Fibroblast of gingiva (primary cell): Measurements from ENCODE around the gene ACLY.
"Not testable (repeated sequence)": the region's sequence is repeated elsewhere in the genome, so short reads cannot be mapped to it uniquely, and the experiment has no call there.

Source experiments
- DNase-seq: peaks from one replicate; pipeline ENCODE4 v3.0.0-alpha.2; 2011; ENCODE audit warnings: low read depth

Gene ACLY

DNA sequence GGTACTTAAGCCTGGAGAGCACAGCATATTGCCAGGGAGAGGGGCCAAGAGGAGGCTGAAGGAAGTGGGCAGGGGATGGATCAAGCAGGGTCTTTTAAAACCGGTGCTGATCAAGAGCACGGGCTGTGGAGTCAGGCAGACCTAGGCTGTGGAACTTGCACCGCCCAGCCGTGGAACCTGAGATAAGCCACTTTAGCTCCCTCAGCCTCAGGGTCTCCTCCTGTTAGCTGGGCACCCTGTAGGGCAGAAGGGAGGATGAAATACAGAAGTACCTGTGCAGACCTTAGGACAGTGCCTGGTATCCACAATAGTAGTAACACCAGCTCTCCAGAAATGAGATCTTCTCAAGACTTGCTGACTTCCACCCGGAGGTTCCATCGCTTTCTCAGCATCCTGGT lies 20.9 kb upstream of the ACLY start:
- no peak for DNase-seq

- DNase-seq = no peak
Measured at GRCh38 chr17:41939044-41939692, 20.4 kb upstream of the ACLY start.

DNA sequence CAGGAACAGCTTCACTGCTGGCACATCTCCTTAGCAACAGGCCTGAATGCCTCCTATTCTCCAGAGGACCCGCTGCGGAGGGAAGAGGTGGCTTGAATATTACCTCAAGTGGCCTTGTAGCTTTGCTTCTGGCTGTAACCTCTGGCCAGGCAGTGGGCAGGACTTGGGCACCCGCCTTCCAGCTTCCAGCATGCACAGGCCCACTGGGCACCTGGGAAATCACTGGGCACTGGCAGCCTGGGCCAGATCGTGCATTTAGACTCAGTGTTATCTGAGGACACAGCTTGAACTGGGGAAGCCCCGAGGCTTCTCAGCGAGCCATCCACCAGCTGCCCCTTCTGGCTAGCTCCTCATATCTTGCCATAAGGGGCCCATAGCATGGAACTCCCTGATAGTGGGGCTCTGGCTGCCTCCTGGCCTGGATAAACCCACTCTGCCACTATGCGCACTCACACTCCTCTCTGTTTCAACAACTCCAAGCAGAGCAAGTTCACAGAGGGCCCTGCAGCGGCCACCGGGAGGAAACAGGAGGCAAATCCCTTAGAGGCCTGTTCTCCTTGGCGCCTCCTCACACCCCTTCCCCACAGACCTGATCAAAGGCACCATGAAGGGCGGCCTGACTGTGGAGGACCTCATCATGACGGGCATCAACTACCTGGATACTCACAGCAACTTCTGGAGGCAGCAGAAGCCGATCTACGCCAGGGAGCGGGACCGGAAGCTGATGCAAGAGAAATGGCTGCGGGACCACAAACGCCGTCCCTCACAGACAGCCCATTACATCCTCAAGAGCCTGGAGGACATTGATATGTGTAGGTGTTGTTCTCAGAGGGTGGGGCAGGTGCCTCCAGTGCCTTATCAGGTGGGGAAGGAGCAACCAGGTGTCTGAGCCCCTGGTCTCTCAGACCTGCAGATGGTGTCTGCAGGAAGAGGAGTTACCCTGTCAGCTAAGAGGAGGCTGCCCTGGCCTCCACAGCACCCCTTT lies 19.5 kb upstream of the ACLY start:
- DNase-seq = no peak

DNA sequence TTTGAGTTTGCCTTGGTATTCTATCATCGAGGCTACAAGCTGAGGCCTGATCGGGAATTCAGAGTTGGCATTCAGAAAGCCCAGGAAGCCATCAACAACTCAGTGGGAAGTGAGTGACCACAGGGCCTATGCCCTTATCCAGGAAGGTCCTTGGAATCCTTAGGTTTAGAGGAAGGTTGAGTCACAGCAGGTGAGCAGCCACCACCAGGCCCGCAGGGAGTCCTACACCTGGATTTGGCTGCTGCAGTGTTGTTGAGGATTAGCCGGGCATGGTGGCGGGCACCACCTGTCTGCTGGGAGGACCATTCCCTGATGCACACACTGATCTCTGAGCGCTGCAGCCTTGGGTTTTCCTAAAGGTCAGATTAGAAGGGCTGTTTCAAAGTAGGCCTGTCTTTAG lies 16.9 kb upstream of the ACLY start:
- DNase-seq = no peak

DNA sequence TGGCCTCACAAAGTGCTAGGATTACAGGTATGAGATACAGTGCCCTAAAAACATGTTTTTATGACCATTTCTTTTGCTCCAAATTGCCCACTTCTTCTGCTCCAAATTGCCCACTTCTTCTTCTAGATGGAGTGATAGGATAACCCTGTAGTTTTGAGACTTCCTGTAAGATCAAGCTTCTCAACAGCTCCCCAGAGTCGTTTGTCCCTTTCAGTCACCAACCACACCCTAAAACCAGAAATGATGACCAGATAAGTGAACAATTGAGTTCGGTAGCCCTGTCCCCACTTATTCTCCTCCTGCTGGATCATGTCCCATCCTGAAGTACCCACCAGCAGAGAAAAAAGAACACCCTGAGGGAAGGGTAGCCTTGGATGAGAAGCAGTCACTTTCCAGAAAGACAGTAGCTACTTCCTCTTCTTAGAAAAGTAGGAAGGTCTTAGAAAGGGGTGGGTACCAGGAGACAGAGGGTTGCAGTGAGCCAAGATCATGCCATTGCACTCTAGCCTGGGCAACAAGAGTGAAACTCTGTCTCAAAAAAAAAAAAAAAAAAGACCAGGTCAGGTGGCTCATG lies 14.2 kb upstream of the ACLY start:
- no peak for DNase-seq

GRCh38 chr17:41931715-41932114 lies 13.0 kb upstream of the ACLY start:
- DNase-seq = not testable (repeated sequence)

GRCh38 chr17:41930833-41931156 lies 12.0 kb upstream of the ACLY start:
- not testable (repeated sequence) for DNase-seq

GRCh38 chr17:41930009-41930832 lies 11.5 kb upstream of the ACLY start, which contains the start of gene ODAD4:
TSS of gene ODAD4 (plus strand) at chr17:41930617. CDS start at chr17:41930724, 107 bp downstream.
- DNase-seq = peak; percentile 98

DNA sequence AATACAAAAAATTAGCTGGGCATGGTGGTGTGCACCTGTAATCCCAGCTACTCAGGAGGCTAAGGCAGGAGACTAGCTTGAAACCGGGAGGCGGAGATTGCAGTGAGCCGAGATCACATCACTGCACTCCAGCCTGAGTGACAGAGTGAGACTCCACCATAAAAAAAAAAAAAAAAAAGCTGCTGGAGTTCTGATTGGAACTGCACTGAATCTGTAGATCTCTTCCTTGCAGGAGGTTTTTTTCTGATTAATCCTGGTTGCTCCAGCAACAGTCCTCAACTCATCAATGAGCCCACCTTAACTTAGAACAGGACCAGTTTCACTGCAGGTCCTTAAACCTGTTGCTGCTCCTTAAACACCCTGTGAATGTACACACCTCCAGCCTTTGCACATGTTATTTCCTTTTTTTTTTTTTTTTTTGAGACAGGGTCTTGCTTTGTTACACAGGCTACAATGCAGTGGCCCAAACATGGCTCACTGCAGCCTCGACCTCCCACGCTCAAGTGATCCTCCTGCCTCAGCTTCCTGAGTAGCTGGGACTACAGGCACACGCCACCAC lies 10.0 kb upstream of the ACLY start:
- no peak for DNase-seq

GRCh38 chr17:41925991-41926590 lies 7.3 kb upstream of the ACLY start:
- peak; percentile 45 for DNase-seq

DNA sequence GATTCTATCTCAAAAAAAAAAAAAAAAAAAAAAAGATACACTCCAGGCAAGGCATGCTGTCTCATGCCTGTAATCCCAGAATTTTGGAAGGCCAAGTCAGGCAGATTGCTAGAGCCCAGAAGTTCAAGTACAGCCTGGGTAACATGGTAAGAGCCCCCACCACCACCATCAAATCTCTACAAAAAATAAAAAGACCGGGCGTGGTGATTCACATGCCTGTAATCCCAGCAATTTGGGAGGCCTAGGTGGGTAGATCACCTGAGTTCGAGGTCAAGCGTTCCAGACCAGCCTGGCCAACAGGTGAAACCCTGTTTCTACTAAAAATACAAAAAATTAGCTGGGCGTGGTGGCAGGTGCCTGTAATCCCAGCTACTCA lies 1.8 kb upstream of the ACLY start:
- no peak for DNase-seq

GRCh38 chr17:41919840-41920579 lies 1.3 kb upstream of the ACLY start:
- peak; percentile 43 for DNase-seq

- DNase-seq = no peak
Measured at GRCh38 chr17:41919165-41919817, 540 bp upstream of the ACLY start.

DNA sequence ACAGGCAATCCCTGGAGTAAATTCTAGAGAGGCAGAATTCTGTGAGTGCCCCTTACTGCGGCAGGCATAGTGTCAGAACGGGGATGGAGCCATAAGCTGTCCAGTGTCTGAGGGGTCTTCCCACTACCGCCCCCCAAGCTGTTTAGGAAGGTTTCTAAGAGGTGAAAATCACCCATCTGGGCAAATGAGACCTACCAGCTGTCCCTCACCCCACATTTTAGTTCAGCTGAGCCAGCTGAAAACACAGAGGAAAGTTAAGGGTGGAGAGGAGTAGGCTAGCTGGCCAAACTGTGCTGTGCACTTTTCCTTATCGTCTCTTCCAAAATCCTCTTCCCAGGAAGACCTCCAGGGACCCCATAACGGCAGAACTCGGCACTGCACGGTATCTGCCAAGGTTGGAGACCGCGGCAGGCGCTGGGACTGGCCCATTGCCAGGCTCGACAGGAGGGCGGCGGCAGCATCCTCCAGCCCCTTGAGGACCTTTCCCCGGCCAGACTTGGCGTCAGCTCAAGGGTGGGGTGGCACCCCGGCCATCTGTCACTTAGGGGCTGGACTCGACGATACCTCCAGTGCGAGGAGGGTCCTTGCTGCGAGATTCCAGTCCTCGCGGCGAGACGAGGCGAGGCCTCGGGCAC lies 955 bp downstream of the ACLY start:
- no peak for DNase-seq

DNA sequence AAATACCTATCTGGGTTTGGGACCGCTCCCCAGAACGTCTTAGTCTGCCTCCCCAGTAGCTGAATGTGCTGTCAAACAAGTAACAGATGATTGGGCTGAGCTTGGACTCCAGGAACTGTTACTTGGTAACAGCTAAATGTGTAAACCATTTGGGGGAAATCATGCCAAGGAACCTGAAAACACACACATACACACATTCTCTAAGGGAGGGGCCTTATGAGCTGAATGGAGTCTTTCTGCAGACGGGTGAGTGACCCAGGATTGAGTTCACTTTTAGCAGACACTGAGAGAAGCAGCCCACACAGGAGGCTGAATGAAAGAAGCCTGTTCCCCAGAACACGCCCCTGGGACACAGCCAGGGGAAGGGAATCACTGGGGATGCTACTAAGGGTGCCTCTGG lies 1.6 kb downstream of the ACLY start:
- peak; percentile 74 for DNase-seq

- no peak for DNase-seq
Measured at GRCh38 chr17:41915566-41915965, 3.2 kb downstream of the ACLY start.

DNA sequence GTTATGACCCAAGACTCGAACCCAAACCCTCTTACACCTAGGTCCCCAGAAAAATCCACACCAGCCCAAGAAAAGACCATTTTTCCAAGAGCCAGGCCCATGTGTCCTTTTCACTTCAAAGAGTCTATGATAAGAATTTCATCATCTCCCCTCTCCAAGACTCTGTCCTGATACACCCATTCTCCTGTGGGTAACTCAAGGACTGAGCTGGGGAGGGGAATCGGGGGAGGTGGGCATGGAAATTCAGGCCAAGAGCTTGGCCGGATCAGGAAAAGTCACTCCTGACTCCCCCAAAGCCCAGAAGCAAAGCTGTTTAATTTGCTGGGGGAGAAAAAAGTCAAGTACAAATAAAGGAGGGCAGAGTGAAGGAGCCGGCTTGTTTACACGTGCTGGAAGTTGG lies 3.7 kb downstream of the ACLY start:
- DNase-seq = no peak

DNA sequence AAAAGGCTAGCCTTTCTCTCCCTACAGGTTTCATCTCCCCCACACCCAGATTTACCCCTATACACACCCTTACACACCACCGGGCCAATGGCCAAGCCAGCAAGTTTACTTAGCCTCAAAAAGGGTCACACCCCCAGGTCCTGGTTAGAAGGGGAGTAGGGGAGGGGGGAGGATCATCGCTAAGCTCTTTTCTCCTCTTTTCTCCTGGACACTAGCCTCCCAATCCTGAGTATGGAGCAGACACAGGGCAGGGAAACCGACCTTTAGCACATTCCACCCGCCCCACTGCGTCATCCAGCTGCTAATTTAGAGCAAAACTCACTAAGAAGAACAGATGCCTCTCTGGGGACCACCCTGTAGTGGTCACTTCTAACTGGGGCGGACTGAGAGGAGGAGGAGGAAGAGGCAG lies 4.4 kb downstream of the ACLY start:
- DNase-seq = no peak

GRCh38 chr17:41913798-41914197 lies 5.0 kb downstream of the ACLY start:
- DNase-seq = no peak

DNA sequence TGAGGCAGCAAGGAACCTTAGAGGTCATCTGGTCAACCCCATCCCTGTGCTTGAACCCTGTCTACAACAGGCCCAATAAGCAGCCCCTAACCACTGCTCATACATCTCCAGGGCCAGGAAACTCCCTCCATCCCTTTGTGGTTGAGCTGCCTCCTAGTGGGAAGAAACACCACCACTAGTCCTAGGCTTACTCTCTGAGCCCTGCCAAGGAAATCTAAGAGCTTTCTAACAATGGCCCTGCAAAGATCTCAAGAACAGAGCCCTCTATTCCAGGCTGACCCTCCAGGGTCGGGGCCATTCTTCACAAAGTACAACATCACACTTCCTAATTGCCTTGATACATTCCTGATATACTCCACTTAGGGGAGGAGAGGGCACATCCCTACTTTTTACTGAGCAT lies 5.8 kb downstream of the ACLY start:
- no peak for DNase-seq
